ENCODE data around the gene COL27A1. TPM values are rescaled to one million over a fixed set of nuclear protein-coding genes. Genes with fewer than 3 reads are reported as not detected.

Gene COL27A1
- total and polyA plus RNA-seq, 8 donors = 15.8 to 180 (median 147) TPM

DNA sequence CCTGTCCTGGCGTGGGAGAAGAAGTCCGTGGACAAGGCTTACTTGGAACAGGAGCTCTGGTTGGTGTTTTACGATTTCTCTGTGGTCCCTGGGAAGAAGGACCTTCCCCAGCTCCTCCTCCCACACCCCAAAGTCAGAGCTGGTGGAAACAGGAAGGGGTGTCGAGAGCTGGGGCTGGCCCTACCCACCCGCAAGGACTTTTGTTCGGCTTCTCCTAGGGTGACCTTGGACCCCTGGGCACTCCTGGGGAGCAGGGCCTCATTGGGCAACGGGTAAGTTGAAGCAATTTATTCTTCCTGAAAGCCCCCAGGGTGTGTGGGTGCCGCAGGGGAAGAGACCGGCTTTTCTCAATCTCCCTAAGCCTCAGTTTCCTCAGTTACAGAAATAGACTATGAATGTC, 113.7 kb downstream of the COL27A1 start:
- Histone ChIP-seq H3K4me3 (no peak overlapping the region), H3K36me3 (no peaks in the 10 kb centered on the region), H3K4me1 (peaks cover 4 to 5% of the 10 kb centered on the region in 2 donors)

GRCh38 chr9:114270120-114270975, 115.0 kb downstream of the COL27A1 start:
- no peaks in the 10 kb centered on the region for H3K9me3 ChIP-seq
- H3K27me3 ChIP-seq = no peaks in the 10 kb centered on the region
- intact Hi-C loops (cut with DNase I) = no loop called here
- TF ChIP-seq CTCF (IDR thresholded peaks at IDR 0.05) = no peak
- DNase-seq (no peak), ATAC-seq (no peak)
- H3K4me3 ChIP-seq = no peak overlapping the region
- no peaks in the 10 kb centered on the region for H3K4me1 ChIP-seq
- no peak overlapping the region for H3K27ac ChIP-seq
- H3K36me3 ChIP-seq = no peaks in the 10 kb centered on the region

More for the DNA sequence above, 113.7 kb downstream of the COL27A1 start:
- no peak overlapping the region for H3K27ac ChIP-seq
- no peaks in the 10 kb centered on the region for H3K9me3 ChIP-seq
- TF ChIP-seq CTCF (IDR thresholded peaks at IDR 0.05) = no peak
- intact Hi-C loops (cut with DNase I) = no loop called here
- ATAC-seq (no peak), DNase-seq (no peak)
- H3K27me3 ChIP-seq = no peaks in the 10 kb centered on the region

DNA sequence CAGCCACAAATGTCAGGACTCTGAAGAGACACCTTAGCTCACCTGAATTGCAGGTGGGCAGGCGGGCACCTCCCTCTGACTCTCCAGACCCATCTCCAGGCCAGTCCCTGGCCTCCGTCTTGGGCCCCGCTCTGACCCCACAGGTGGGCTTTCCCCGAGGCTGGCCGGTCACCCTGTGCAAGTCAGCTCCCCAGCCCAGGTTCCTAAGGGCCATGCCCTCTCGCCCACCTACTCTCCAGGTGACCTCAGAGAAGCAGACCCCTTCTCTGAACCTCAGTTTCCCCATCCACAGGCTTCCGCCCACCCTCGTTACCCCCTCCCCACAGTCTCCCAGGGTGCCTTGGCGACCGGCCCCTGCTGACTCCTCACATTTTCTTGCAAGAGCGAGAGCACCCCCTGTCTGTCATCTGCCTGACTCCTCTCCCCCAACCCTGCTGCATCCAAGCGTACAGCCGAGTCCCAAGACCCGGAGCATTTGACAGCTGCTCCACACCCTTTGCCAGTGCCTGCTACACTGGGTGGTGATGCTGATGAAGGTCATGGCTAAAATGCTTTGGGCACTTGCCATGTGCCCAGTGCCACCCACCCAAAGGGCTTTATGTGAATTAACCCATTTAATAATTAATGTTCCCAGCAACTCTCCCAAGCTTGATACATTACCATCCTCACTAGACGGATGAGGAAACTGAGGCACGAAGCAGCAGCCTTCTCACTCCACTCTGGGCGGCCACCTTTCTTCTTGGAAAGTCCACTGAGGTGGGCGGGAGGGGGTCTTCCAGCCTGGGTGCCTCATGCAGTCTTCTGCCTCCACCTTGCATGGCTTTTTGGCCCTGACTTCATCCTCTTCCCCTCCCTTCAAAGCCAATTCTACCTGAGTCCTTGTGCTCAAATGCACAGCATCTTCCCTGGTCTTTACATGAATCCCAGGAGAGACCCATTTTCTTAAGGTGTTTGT, 116.5 kb downstream of the COL27A1 start:
- peaks cover 0 to 4% of the 10 kb centered on the region in 2 donors for H3K36me3 ChIP-seq
- H3K4me1 ChIP-seq = no peaks in the 10 kb centered on the region
- no peak overlapping the region for H3K27ac ChIP-seq
- H3K27me3 ChIP-seq = no peaks in the 10 kb centered on the region
- H3K4me3 ChIP-seq = no peak overlapping the region
- ATAC-seq (peak; percentile 32), DNase-seq (peak in 2 of 4 donors; percentile 41 to 68)
- intact Hi-C loops (cut with DNase I) = no loop called here
- TF ChIP-seq CTCF (IDR thresholded peaks at IDR 0.05) = no peak
- H3K9me3 ChIP-seq = no peaks in the 10 kb centered on the region

DNA sequence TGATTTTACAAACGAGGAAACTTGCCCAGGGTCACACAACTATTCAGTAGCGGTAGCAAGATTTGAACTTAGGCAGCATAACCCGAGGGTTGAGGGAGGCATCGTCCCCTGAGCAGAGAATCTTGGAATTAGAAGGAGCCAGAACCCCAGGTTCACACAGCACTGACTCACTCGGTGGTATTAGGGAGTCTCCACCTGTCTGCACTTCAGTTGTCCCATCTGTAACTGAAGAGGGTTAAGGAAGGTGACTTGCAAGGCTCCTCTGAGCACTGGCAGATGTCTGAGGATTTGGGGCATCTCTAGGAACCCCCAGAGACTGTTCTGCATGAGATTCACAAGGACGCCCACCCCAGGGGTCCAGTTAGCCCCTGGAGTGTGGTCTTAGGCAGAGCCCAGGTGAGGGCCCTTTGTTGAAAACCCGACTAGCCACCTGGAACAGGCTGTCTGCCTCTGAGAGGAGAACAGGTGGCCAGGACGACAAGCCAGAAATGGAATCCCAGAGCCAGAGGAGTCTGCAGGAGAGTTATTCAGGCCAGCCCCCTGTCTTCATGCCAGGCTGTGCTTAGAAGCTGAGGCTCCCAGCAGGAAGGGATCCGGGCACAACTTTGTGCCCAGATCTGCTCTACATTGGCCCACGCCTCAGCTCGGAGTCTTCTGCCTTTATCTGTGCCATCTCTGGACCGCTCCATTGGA, 117.5 kb downstream of the COL27A1 start:
- no peak overlapping the region for H3K4me3 ChIP-seq
- ATAC-seq = no peak
- peaks cover 0 to 4% of the 10 kb centered on the region in 2 donors for H3K36me3 ChIP-seq
- H3K4me1 ChIP-seq = no peaks in the 10 kb centered on the region
- H3K27me3 ChIP-seq = no peaks in the 10 kb centered on the region
- intact Hi-C loops (cut with DNase I) = no loop called here
- H3K9me3 ChIP-seq = no peaks in the 10 kb centered on the region
- no peak overlapping the region for H3K27ac ChIP-seq
- DNase-seq = peak in 1 of 4 donors; percentile 11
- TF ChIP-seq CTCF (IDR thresholded peaks at IDR 0.05) = no peak
